CD8-positive, alpha-beta memory T cell (primary cell): ENCODE data around the gene APOL2. TPM values are rescaled to one million over a fixed set of nuclear protein-coding genes. Genes with fewer than 3 reads are reported as not detected.
A peak's percentile ranks its signal among the peaks of the same experiment; 100 is the strongest.
"Not testable (repeated sequence)": the region's sequence is repeated elsewhere in the genome, so short reads cannot be mapped to it uniquely, and the experiment has no call there.

ENCODE experiments used
- CTCF ChIA-PET: fragments of 350-600 bp; sonication (Branson Sonifier 250); formaldehyde crosslinking; loops from one replicate; lab custom pipeline; 2021; ENCODE audit warnings: antibody characterized with exemption; lab: Charles Lee
- POLR2A ChIA-PET: fragments of 350-600 bp; sonication (Branson Sonifier 250); formaldehyde crosslinking; loops from one replicate; lab custom pipeline; 2021; ENCODE audit warnings: antibody characterized with exemption; lab: Charles Lee
- DNase-seq, 5 donors: peaks; one replicate each; pipeline versions ENCODE4 v3.0.0 to v3.0.0-alpha.2; 2020 to 2022; ENCODE audit warnings: mixed read lengths in 1 of 5
- H3K27ac ChIP-seq: one replicate; pipeline ENCODE4 v1.7.0; 2013; ENCODE audit warnings: low read depth, mild to moderate bottlenecking, low read length, moderate library complexity
- H3K27me3 ChIP-seq: 2 replicates; pipeline ENCODE4 v1.7.0; 2013; ENCODE audit warnings: low read length, mild to moderate bottlenecking; ENCODE audit not compliant: insufficient read depth, poor library complexity, severe bottlenecking
- H3K36me3 ChIP-seq: 2 replicates; pipeline ENCODE4 v1.7.0; 2013; ENCODE audit warnings: mild to moderate bottlenecking, low read length, moderate library complexity; ENCODE audit not compliant: insufficient read depth
- H3K4me1 ChIP-seq: 2 replicates; pipeline ENCODE4 v1.7.0; 2013; ENCODE audit warnings: mild to moderate bottlenecking, low read length, moderate library complexity; ENCODE audit not compliant: insufficient read depth
- H3K4me3 ChIP-seq: 2 replicates; pipeline ENCODE4 v1.7.0; 2013; ENCODE audit warnings: mild to moderate bottlenecking, low read length
- H3K9me3 ChIP-seq: 2 replicates; pipeline ENCODE4 v1.7.0; 2013; ENCODE audit warnings: mild to moderate bottlenecking, low read length
- H3K27ac Mint-ChIP-seq, 8 donors: one replicate each; pipeline ENCODE4 v1.8.0; 2020 to 2021; ENCODE audit warnings: mixed read lengths in 8 of 8, mild to moderate bottlenecking in 6 of 8, inconsistent platforms in 3 of 8, moderate library complexity in 3 of 8
- H3K27me3 Mint-ChIP-seq, 2 donors: one replicate each; pipeline ENCODE4 v1.8.0; 2020 to 2021; ENCODE audit warnings: mixed read lengths in 2 of 2, mild to moderate bottlenecking in 1 of 2, moderate library complexity in 1 of 2
- H3K36me3 Mint-ChIP-seq, 3 donors: one replicate each; pipeline ENCODE4 v1.8.0; 2020 to 2021; ENCODE audit warnings: mixed read lengths in 3 of 3, inconsistent platforms in 1 of 3, mild to moderate bottlenecking in 1 of 3
- H3K4me1 Mint-ChIP-seq, 3 donors: one replicate each; pipeline ENCODE4 v1.8.0; 2020 to 2021; ENCODE audit warnings: mixed read lengths in 3 of 3, inconsistent platforms in 1 of 3, mild to moderate bottlenecking in 1 of 3
- H3K4me3 Mint-ChIP-seq, 7 donors: one replicate each; pipeline ENCODE4 v1.8.0; 2020 to 2021; ENCODE audit warnings: mixed read lengths in 7 of 7, mild to moderate bottlenecking in 6 of 7, moderate library complexity in 4 of 7, inconsistent platforms in 2 of 7
- H3K9me3 Mint-ChIP-seq, 5 donors: one replicate each; pipeline ENCODE4 v1.8.0; 2020 to 2022; ENCODE audit warnings: mixed read lengths in 5 of 5, mild to moderate bottlenecking in 3 of 5, moderate library complexity in 2 of 5, inconsistent platforms in 1 of 5
- polyA plus RNA-seq: library from polyadenylated mRNA; unstranded; fragments of 300-500 nt; fragmentation: Illumina TruSeq; gene quantifications from one replicate; pipeline ENCODE4 v1.2.3, GENCODE V29; 2021
- total RNA-seq, 2 experiments: library from RNA; stranded (reverse); gene quantifications; one replicate each; pipeline ENCODE4 v1.2.3, GENCODE V29; 2021

The APOL2 gene
- total and polyA plus RNA-seq, 3 experiments from 2014 or later = 27.1 to 62.8 (median 59.0) TPM

GRCh38 chr22:36253523-36254490 is 14.5 kb upstream of the APOL2 start:
- H3K27me3 Mint-ChIP-seq = no peaks in the 10 kb centered on the region
- POLR2A ChIA-PET = interaction anchor here (0.5 to 2.1 kb wide), 5 partner anchors 13 to 33 kb away, joined by 3 to 7 read pairs (median 4); partner anchors contain the start of gene APOL2
- Histone ChIP-seq H3K4me3 (peak overlapping the region; percentile 74), H3K9me3 (no peaks in the 10 kb centered on the region), H3K36me3 (peaks cover 5% of the 10 kb centered on the region), H3K27ac (peak overlapping the region; percentile 58), H3K4me1 (peaks cover 46% of the 10 kb centered on the region), H3K27me3 (no peaks in the 10 kb centered on the region)
- peak overlapping the region; percentile 88 to 99 (median 96) for H3K4me3 Mint-ChIP-seq
- H3K9me3 Mint-ChIP-seq = no peaks in the 10 kb centered on the region
- CTCF ChIA-PET = interaction anchor here (0.9 to 1.7 kb wide), 3 partner anchors 14 to 24 kb away, joined by 3 to 11 read pairs (median 5); partner anchors contain the start of gene APOL2
- peaks cover 0 to 43% (median 8%) of the 10 kb centered on the region in 3 donors for H3K36me3 Mint-ChIP-seq
- peaks cover 52 to 62% (median 55%) of the 10 kb centered on the region in 3 donors for H3K4me1 Mint-ChIP-seq
- DNase-seq = no peak
- peak overlapping the region; percentile 72 to 99 (median 97) for H3K27ac Mint-ChIP-seq

DNA sequence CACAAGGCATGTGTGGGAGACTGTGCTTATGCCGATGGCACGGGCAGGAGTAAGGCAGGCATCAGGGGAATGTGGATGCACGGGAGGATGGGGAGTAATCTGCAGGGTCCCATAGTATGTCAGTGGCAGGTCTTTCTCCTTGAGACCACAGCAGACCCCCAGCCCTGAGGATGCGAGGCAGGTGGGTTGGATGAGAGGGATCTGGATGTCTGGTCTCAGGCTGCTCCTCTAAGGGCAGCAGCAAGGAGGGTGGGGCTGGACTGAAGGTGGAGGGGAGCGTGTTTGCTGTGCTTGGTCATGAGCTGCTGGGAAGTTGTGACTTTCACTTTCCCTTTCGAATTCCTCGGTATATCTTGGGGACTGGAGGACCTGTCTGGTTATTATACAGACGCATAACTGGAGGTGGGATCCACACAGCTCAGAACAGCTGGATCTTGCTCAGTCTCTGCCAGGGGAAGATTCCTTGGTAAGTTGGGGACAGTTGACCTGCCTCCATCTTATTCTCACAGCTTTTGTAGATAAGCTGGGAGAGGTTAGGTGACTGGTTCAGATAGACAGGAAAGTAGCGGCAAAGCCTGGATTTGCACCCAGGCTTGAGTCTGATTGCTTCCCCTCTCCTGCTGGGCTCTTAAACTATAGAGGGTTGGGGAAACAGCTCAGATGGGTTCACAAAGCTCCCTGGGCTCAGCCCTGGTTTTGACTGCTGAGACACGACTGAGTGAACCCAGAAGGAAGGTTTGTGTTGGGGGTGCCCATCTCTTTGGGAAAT is 13.6 kb upstream of the APOL2 start, which contains the start of gene APOL1:
Gene APOL1, plus strand, starts transcription at position 380 of the 769 bp plus-strand sequence. CDS start 1,823 bp downstream, outside the sequence.
- Histone ChIP-seq H3K36me3 (peaks cover 5% of the 10 kb centered on the region), H3K27me3 (no peaks in the 10 kb centered on the region), H3K27ac (peak within 1 kb of the TSS; percentile 58), H3K4me3 (peak within 1 kb of the TSS; percentile 74), H3K4me1 (peaks cover 38% of the 10 kb centered on the region), H3K9me3 (no peaks in the 10 kb centered on the region)
- no peaks in the 10 kb centered on the region for H3K9me3 Mint-ChIP-seq
- peak within 1 kb of the TSS; percentile 76 to 99 (median 97) for H3K27ac Mint-ChIP-seq
- peaks cover 0 to 34% (median 8%) of the 10 kb centered on the region in 3 donors for H3K36me3 Mint-ChIP-seq
- POLR2A ChIA-PET = interaction anchor here (0.5 to 2.1 kb wide), 5 partner anchors 13 to 34 kb away, joined by 3 to 7 read pairs (median 4); partner anchors contain the start of gene APOL2
- H3K27me3 Mint-ChIP-seq = no peaks in the 10 kb centered on the region
- peaks cover 44 to 53% (median 46%) of the 10 kb centered on the region in 3 donors for H3K4me1 Mint-ChIP-seq
- CTCF ChIA-PET = interaction anchor here (0.9 to 1.7 kb wide), 4 partner anchors 14 to 35 kb away, joined by 3 to 11 read pairs (median 4); partner anchors contain the start of gene APOL2
- peak within 1 kb of the TSS; percentile 88 to 99 (median 96) for H3K4me3 Mint-ChIP-seq
- DNase-seq = peak in 4 of 5 donors; percentile 39 to 70 (median 62)

- not testable (repeated sequence) for DNase-seq, H3K9me3 ChIP-seq, H3K9me3 Mint-ChIP-seq, H3K27me3 Mint-ChIP-seq, H3K27me3 ChIP-seq, H3K27ac ChIP-seq, H3K36me3 ChIP-seq, H3K4me3 ChIP-seq
- Mint-ChIP-seq H3K4me3 (peak overlapping the region in 6 of 7 donors; percentile 88 to 99 (median 96)), H3K4me1 (peaks cover 39 to 47% (median 43%) of the 10 kb centered on the region in 3 donors), H3K36me3 (peaks cover 0 to 27% (median 8%) of the 10 kb centered on the region in 3 donors), H3K27ac (peak overlapping the region; percentile 76 to 99 (median 97))
- ChIA-PET CTCF (interaction anchor here (1.2 kb wide), 1 partner anchor 34 kb away, joined by 3 read pairs; no protein-coding TSS in a partner anchor), POLR2A (interaction anchor here (0.5 to 2.1 kb wide), 3 partner anchors 12 to 26 kb away, joined by 4 to 11 read pairs (median 5); partner anchors contain the start of gene APOL2)
- H3K4me1 ChIP-seq = peaks cover 36% of the 10 kb centered on the region
These were observed 12.8 kb upstream of the APOL2 start for GRCh38 chr22:36251979-36252608.

DNA sequence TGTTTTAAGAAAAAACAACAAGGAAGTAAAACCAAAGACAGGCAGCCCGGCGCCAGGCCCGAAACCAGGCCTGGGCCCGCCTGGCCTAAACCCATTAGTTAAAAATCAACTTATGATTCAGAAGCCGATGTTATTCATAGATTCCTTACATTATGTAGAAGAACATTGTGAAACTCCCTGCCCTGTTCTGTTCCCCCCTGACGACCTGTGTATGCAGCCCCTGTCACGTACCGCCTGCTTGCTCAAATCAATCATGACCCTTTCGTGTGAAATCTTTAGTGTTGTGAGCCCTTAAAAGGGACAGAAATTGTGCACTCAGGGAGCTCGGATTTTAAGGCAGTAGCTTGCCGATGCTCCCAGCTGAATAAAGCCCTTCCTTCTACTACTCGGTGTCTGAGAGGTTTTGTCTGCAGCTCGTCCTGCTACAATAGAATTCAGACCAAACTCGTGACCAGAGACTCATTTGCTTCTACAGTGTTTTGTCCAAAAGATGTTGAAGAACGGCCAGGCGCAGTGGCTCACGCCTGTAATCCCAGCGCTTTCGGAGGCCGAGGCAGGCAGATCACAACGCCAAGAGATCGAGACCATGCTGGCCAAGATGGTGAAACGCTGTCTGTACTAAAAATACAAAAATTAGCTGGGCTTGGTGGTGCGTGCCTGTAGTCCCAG is 11.1 kb upstream of the APOL2 start:
- not testable (repeated sequence) for H3K9me3 ChIP-seq, H3K36me3 ChIP-seq, H3K4me3 ChIP-seq, H3K27me3 Mint-ChIP-seq, H3K9me3 Mint-ChIP-seq, DNase-seq, H3K27me3 ChIP-seq, H3K27ac ChIP-seq
- peak overlapping the region in 2 of 7 donors; percentile 50 to 55 for H3K4me3 Mint-ChIP-seq
- peaks cover 0 to 13% (median 0%) of the 10 kb centered on the region in 3 donors for H3K36me3 Mint-ChIP-seq
- CTCF ChIA-PET = interaction anchor here (1.6 kb wide), 1 partner anchor 11 kb away, joined by 7 read pairs; the partner anchor contains the start of gene APOL2
- H3K4me1 Mint-ChIP-seq = peaks cover 26 to 31% (median 27%) of the 10 kb centered on the region in 3 donors
- POLR2A ChIA-PET = interaction anchor here (0.7 kb wide), 1 partner anchor 225 kb away, joined by 5 read pairs; no protein-coding TSS in a partner anchor
- H3K4me1 ChIP-seq = peaks cover 26% of the 10 kb centered on the region
- H3K27ac Mint-ChIP-seq = peak overlapping the region in 3 of 8 donors; percentile 25 to 69 (median 38)

- peaks cover 15% of the 10 kb centered on the region for H3K4me1 ChIP-seq
- no peak overlapping the region for H3K4me3 ChIP-seq
- Mint-ChIP-seq H3K27ac (no peak overlapping the region), H3K9me3 (no peaks in the 10 kb centered on the region), H3K27me3 (peaks cover 0 to 7% of the 10 kb centered on the region in 2 donors), H3K4me3 (no peak overlapping the region), H3K4me1 (peaks cover 18% of the 10 kb centered on the region in 3 donors), H3K36me3 (peaks cover 0 to 8% (median 0%) of the 10 kb centered on the region in 3 donors)
- ChIA-PET POLR2A (no interaction called here), CTCF (interaction anchor here (1.6 kb wide), 1 partner anchor 10 kb away, joined by 7 read pairs; the partner anchor contains the start of gene APOL2)
- H3K27me3 ChIP-seq = no peaks in the 10 kb centered on the region
- H3K9me3 ChIP-seq = no peaks in the 10 kb centered on the region
- H3K36me3 ChIP-seq = no peaks in the 10 kb centered on the region
- H3K27ac ChIP-seq = no peak overlapping the region
- no peak for DNase-seq
These were observed 9.8 kb upstream of the APOL2 start for GRCh38 chr22:36249160-36249559.

DNA sequence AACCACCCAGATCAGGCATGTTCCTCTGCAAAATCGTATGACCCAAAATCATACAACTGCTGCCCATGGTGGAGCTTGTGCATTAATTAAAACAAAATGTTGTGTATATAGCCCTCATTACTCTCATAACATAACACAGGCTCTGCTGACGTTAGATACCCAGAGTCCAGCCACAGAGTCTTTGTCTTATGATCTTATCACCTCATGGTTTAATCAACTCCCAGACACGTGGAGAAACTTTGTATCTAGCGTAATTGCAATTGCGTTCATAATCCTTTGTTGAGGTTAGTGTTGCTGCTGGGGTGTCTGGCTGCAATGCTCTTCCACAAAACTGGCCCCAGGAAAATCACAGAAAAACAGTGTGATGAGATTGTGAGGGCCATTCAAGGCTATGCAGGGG is 8.6 kb upstream of the APOL2 start:
- Mint-ChIP-seq H3K4me3 (peak overlapping the region in 1 of 7 donors; percentile 36), H3K36me3 (peaks cover 0 to under 1% (median 0%) of the 10 kb centered on the region in 3 donors), H3K27ac (no peak overlapping the region), H3K9me3 (peaks cover 0 to 4% (median 2%) of the 10 kb centered on the region in 5 donors), H3K27me3 (peaks cover 0 to 7% of the 10 kb centered on the region in 2 donors), H3K4me1 (peaks cover 5 to 6% (median 6%) of the 10 kb centered on the region in 3 donors)
- Histone ChIP-seq H3K27ac (no peak overlapping the region), H3K36me3 (no peaks in the 10 kb centered on the region), H3K4me1 (peaks cover 5% of the 10 kb centered on the region), H3K9me3 (no peaks in the 10 kb centered on the region), H3K4me3 (no peak overlapping the region), H3K27me3 (no peaks in the 10 kb centered on the region)
- DNase-seq = no peak
- ChIA-PET CTCF (interaction anchor here (0.9 kb wide), 1 partner anchor 10 kb away, joined by 3 read pairs; no protein-coding TSS in a partner anchor), POLR2A (no interaction called here)
